ENCODE results near the gene SUFU. TPM values are rescaled to one million over a fixed set of nuclear protein-coding genes. Genes with fewer than 3 reads are reported as not detected.
A peak's percentile ranks its signal among the peaks of the same experiment; 100 is the strongest.

Gene SUFU
- total RNA-seq, 2 donors from 2014 or later: 6.8 to 10.9 TPM

DNA sequence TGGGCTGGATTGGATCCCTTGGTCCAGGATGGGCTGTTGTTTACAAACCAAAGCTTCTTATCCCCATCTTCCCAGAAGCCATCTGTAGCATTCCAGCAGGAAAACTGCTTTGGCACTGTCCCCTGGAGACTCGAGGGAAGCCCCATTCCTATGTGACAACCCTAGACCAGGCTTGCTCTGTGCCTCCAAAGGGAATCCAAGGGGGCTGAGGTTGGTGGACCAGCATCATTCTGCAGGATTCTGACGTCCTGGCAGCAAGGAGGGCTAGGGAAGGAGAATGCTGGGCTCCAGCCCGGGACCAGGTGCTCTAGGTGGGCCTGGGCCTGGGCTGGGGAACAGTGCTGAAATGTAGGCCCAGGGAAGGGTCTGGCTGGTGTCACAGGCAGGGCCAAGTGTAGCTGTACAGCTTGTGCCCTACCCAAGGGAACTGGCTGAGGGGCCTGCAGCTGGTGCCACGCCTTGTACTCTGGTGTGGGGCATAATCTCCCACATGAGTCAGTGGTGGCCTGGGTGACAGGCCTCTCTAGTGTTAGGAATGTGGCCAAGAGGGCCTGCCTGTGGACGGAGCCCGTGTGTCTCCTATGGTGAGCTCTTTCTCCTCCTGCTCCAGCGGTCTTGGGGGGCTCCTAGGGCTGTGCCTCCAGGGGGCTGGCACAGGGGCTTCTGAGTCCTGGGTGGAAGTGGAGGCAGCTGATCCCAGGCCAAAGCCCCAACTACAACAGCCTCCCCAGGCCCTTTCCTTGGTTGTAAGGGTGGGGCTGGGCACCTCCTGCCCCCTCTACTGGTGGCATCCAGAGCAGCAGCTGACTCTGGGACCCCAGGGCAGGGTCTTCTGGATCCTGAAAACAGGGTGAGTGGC is 165.7 kb downstream of the SUFU start:
- no peak overlapping the region for H3K4me3 Mint-ChIP-seq
- ATAC-seq (peak; percentile 25 to 58), DNase-seq (ENCODE audit: low spot score) (no peak)
- no peak overlapping the region for H3K27ac Mint-ChIP-seq
- peaks cover 9 to 15% of the 10 kb centered on the region in 2 donors for H3K4me1 Mint-ChIP-seq (ENCODE audit: low read depth in 2 of 2)
- no peaks in the 10 kb centered on the region for H3K27me3 Mint-ChIP-seq
- H3K36me3 Mint-ChIP-seq: no peaks in the 10 kb centered on the region
- no peaks in the 10 kb centered on the region for H3K9me3 Mint-ChIP-seq

GRCh38 chr10:102670065-102670670 is 166.4 kb downstream of the SUFU start:
- H3K4me3 Mint-ChIP-seq: no peak overlapping the region
- no peak overlapping the region for H3K27ac Mint-ChIP-seq
- no peaks in the 10 kb centered on the region for H3K9me3 Mint-ChIP-seq
- H3K36me3 Mint-ChIP-seq: no peaks in the 10 kb centered on the region
- no peaks in the 10 kb centered on the region for H3K27me3 Mint-ChIP-seq
- peaks cover 17 to 20% of the 10 kb centered on the region in 2 donors for H3K4me1 Mint-ChIP-seq (ENCODE audit: low read depth in 2 of 2)
- no peak for DNase-seq (ENCODE audit: low spot score)
- no peak for ATAC-seq

DNA sequence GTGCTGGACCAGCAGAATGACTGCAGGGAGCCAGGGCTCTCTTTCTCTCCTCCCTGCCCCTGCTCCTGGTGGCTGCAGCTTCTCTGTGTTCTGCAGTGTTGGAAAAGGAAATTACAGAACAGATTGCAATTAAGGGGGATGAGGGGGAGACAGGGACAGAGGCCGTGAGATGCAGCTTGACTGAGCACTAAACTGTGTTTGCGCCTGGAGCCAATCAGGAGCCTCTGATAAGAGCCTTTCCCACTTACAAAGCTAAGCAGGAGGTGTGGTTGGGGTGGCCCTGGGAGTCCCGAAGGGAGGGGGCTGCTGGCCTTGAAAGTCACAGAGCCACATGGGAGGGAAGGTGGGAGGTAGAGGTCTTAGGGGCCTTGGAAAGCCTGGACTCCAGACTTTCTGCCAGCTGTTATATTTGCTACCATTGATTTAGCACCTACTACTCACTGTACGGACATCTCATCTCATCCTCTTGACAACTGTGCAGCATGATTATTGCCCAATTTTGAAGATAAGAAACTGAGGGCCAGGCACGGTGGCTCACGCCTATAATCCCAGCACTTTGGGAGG is 167.2 kb downstream of the SUFU start:
- Mint-ChIP-seq H3K27ac (no peak overlapping the region), H3K36me3 (no peaks in the 10 kb centered on the region), H3K9me3 (no peaks in the 10 kb centered on the region), H3K27me3 (no peaks in the 10 kb centered on the region), H3K4me3 (no peak overlapping the region), H3K4me1 (ENCODE audit: low read depth in 2 of 2) (peaks cover 23 to 24% of the 10 kb centered on the region in 2 donors)
- DNase-seq (ENCODE audit: low spot score) (no peak), ATAC-seq (no peak)

DNA sequence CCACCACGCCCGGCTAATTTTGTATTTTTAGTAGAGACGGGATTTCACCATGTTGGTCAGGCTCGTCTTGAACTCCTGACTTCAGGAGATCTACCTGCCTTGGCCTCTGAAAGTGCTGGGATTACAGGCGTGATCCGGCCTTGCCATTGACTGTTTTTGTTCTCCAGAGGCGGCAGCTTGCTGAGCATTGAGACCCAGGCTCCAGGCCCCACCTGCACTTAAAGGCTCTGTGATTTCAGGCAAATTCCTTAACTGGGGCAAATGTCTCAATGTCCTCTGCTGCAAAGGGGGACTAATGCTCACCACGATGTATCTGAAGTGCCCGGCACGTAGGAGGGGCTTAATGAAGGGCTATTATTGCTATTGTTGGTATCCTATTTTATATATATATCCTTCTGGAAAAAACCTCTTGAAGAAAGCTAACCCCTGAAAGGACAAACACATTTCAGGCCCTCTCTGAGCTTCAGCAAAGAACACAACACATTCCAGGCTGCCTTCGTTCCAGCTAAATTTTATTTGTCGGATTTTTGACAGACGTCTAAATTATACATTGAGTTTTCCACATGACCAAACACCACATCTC is 169.6 kb downstream of the SUFU start:
- DNase-seq (ENCODE audit: low spot score) (no peak), ATAC-seq (no peak)
- H3K36me3 Mint-ChIP-seq: no peaks in the 10 kb centered on the region
- peak overlapping the region; percentile 54 to 84 for H3K27ac Mint-ChIP-seq
- no peaks in the 10 kb centered on the region for H3K9me3 Mint-ChIP-seq
- peaks cover 25 to 30% of the 10 kb centered on the region in 2 donors for H3K4me1 Mint-ChIP-seq (ENCODE audit: low read depth in 2 of 2)
- peak overlapping the region; percentile 81 for H3K4me3 Mint-ChIP-seq
- no peaks in the 10 kb centered on the region for H3K27me3 Mint-ChIP-seq

- peaks cover 32 to 33% of the 10 kb centered on the region in 2 donors for H3K4me1 Mint-ChIP-seq (ENCODE audit: low read depth in 2 of 2)
- peak overlapping the region; percentile 54 to 84 for H3K27ac Mint-ChIP-seq
- ATAC-seq (peak; percentile 82 to 83), DNase-seq (ENCODE audit: low spot score) (no peak)
- no peaks in the 10 kb centered on the region for H3K27me3 Mint-ChIP-seq
- H3K36me3 Mint-ChIP-seq: no peaks in the 10 kb centered on the region
- no peaks in the 10 kb centered on the region for H3K9me3 Mint-ChIP-seq
- H3K4me3 Mint-ChIP-seq: peak overlapping the region; percentile 81
These were observed 170.2 kb downstream of the SUFU start for GRCh38 chr10:102673819-102674511.

DNA sequence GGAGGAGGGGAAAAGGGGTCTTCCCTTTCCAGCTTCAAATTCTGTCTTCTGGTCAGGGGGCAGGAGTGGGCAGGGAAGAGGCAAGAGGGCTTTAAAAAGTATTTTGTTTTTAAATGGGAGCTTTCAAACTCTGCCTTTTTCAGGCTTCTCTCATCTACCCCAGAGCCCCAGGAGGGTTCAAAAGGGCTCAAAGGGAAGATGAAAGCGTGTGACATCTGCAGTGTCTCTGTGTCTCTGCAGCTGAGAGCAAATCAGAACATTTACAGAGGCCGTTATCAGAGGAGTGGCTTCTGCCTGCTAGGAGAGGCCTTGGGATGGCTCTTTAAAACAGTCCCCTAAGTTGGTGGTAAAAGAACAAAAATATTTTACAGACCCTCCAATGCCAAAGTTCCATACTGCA is 170.8 kb downstream of the SUFU start:
- H3K27me3 Mint-ChIP-seq: no peaks in the 10 kb centered on the region
- DNase-seq (ENCODE audit: low spot score): no peak

DNA sequence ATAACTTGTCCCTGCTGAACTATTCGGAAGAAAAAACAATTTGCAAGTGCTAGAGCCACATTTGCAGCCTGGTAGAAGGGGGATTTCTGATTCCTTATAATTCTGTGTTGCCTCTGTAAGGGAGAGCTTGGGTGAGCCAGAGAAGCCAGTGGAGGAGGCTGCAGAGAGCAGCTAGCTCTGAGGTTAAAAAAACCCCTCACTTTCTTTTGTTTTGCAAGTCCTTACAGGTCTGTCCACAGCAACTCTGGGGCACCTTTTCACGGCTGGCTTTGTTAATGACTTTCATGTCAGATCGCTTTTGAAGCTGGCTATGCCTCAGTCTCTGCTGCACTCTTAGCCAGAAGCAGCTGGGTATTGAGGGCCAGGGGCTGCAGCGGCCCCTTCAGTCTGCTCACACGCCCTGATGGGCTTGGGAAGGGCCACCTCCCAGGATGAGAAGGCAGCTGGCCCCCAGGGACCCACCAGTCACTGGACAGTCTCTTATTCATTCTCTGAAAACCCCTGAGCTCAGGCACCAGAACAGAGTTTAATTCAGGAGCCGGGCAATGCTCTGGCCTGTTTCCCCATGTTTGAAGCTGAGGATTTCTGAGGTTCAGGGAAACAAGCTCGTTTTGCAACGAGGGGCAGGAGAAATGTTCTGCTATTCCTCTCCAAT is 171.4 kb downstream of the SUFU start:
- peak overlapping the region in 1 of 2 donors; percentile 84 for H3K27ac Mint-ChIP-seq
- H3K4me1 Mint-ChIP-seq (ENCODE audit: low read depth in 2 of 2): peaks cover 33 to 34% of the 10 kb centered on the region in 2 donors
- peak overlapping the region; percentile 25 for H3K4me3 Mint-ChIP-seq
- ATAC-seq (no peak), DNase-seq (ENCODE audit: low spot score) (no peak)
- no peaks in the 10 kb centered on the region for H3K36me3 Mint-ChIP-seq
- H3K27me3 Mint-ChIP-seq: no peaks in the 10 kb centered on the region
- no peaks in the 10 kb centered on the region for H3K9me3 Mint-ChIP-seq

More for the DNA sequence above, 170.8 kb downstream of the SUFU start:
- H3K4me3 Mint-ChIP-seq: peak overlapping the region; percentile 25
- H3K9me3 Mint-ChIP-seq: no peaks in the 10 kb centered on the region
- ATAC-seq: no peak
- H3K27ac Mint-ChIP-seq: peak overlapping the region; percentile 54 to 84
- peaks cover 33 to 34% of the 10 kb centered on the region in 2 donors for H3K4me1 Mint-ChIP-seq (ENCODE audit: low read depth in 2 of 2)
- H3K36me3 Mint-ChIP-seq: no peaks in the 10 kb centered on the region

DNA sequence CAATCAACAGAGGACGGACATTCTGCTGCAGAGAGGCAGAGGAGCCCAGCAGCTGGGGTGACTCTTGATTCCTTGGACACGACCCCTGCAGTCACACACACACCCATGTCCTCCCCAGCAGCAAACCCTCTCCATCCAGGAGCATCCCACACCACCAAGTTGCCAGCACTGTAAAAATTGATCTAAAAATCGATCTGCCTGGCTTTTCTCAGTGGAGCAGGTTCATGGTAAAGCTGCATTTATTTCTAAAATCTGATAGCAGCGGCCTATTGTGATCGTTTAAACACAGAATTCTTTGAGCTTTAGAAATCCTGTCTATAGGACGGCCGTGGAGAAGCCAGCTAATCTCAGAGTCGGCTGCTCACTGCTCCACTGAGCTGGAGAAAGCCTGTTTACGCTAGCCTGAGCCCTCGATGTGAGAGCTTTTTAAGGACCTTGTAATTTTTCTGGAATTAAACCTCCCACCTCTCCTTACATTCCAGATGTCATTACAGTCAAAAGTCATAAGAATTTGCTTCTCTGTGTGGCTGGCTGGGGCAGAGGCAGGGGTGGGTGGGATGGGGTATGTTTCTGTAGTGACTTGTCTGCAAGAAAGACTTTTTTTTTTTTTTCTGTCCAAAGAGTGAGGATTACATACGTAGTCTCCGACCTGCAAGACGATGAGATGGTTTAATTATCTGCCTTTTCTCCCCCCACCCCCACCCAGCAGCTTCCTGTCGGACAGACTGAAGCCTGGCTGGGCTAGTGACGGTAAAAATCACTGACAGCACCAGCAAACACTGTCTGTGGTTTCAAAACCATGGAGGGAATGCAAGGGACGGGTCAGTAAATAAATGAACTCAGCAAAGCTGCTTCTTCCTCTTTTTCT is 172.1 kb downstream of the SUFU start:
- Mint-ChIP-seq H3K4me1 (ENCODE audit: low read depth in 2 of 2) (peaks cover 33 to 34% of the 10 kb centered on the region in 2 donors), H3K4me3 (peak overlapping the region; percentile 6)

DNA sequence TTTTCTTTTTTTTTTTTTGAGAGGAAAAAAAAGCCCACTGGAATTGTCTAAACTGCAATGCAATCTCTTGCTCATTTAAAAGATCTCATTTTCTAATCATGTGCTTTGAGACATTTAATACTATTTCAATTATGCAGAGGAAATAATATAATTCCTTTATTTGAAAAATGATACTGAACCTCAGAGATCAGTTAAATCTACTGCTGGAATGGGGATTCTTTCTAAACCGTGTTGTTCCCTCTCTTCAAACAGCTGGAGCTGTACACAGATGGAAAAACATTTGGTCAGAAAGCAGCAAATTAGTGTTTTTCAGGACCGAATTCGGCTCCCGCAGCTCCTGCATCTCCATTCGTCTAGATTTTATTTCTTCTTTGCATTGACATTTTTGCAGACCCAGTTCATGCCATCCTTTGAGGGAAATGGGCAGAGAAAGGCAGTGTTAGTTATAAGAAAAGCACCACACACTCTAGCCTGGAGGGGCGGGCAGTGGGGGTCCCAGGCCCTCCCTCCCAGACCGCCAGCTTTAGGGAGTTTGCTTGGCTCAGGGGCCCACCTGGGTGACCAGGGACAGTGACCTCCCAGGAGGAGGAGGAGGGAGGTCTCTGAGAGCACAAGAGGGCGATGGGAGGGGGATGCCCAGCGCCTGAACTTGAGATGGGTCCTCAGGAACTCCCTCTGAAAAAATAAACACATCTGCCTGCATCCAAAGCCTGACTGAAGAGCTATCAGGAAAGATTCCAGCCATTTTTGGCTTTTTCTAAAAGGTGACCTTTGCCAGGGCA is 173.0 kb downstream of the SUFU start:
- no peak overlapping the region for H3K27ac Mint-ChIP-seq
- no peaks in the 10 kb centered on the region for H3K9me3 Mint-ChIP-seq
- H3K27me3 Mint-ChIP-seq: no peaks in the 10 kb centered on the region
- no peak for ATAC-seq
- DNase-seq (ENCODE audit: low spot score): no peak
- no peak overlapping the region for H3K4me3 Mint-ChIP-seq
- H3K4me1 Mint-ChIP-seq (ENCODE audit: low read depth in 2 of 2): peaks cover 33 to 34% of the 10 kb centered on the region in 2 donors
- no peaks in the 10 kb centered on the region for H3K36me3 Mint-ChIP-seq

More for the DNA sequence above, 172.1 kb downstream of the SUFU start:
- DNase-seq (ENCODE audit: low spot score): no peak
- H3K36me3 Mint-ChIP-seq: no peaks in the 10 kb centered on the region
- peak overlapping the region in 1 of 2 donors; percentile 84 for H3K27ac Mint-ChIP-seq
- no peaks in the 10 kb centered on the region for H3K27me3 Mint-ChIP-seq
- H3K9me3 Mint-ChIP-seq: no peaks in the 10 kb centered on the region
- peak in 1 of 2 donors; percentile 43 for ATAC-seq

- no peaks in the 10 kb centered on the region for H3K36me3 Mint-ChIP-seq
- H3K9me3 Mint-ChIP-seq: no peaks in the 10 kb centered on the region
- no peaks in the 10 kb centered on the region for H3K27me3 Mint-ChIP-seq
- no peak for DNase-seq (ENCODE audit: low spot score)
- H3K4me3 Mint-ChIP-seq: no peak overlapping the region
- peak overlapping the region in 1 of 2 donors; percentile 65 for H3K27ac Mint-ChIP-seq
- ATAC-seq: no peak
- H3K4me1 Mint-ChIP-seq (ENCODE audit: low read depth in 2 of 2): peaks cover 33 to 34% of the 10 kb centered on the region in 2 donors
These were observed 173.7 kb downstream of the SUFU start for GRCh38 chr10:102677331-102678067.

- H3K4me1 Mint-ChIP-seq (ENCODE audit: low read depth in 2 of 2): peaks cover 33 to 34% of the 10 kb centered on the region in 2 donors
- H3K27ac Mint-ChIP-seq: peak overlapping the region in 1 of 2 donors; percentile 65
- no peak overlapping the region for H3K4me3 Mint-ChIP-seq
- no peak for DNase-seq (ENCODE audit: low spot score)
- H3K27me3 Mint-ChIP-seq: no peaks in the 10 kb centered on the region
- no peak for ATAC-seq
- H3K36me3 Mint-ChIP-seq: no peaks in the 10 kb centered on the region
- H3K9me3 Mint-ChIP-seq: no peaks in the 10 kb centered on the region
These were observed 174.3 kb downstream of the SUFU start for GRCh38 chr10:102678068-102678400.
